AG04449 (cell line): ENCODE measurements around the gene JAKMIP1.

Experiments used
- CTCF ChIA-PET: fragments of 350-600 bp; formaldehyde crosslinking; extraction: SDS; loops from one replicate; lab custom pipeline; 2021; ENCODE audit warnings: antibody characterized with exemption; lab: Yijun Ruan, JAX
- POLR2A ChIA-PET: fragments of 400-600, 350-600 bp; formaldehyde crosslinking; extraction: SDS; loops from one replicate; lab custom pipeline; 2020; ENCODE audit warnings: antibody characterized with exemption, inconsistent platforms; lab: Yijun Ruan, JAX
- DNase-seq: peaks from one replicate; pipeline ENCODE4 v3.0.0-alpha.2; 2010; ENCODE audit warnings: low read depth, low spot score
- H3K4me3 ChIP-seq: 2 replicates; pipeline ENCODE4 v1.5.1; 2011; ENCODE audit warnings: low read depth, mild to moderate bottlenecking, control low read depth, low read length
- TF ChIP-seq, protein P1 (sequence below): IDR thresholded peaks from one replicate; pipeline ENCODE4 v1.5.1; 2011; ENCODE audit warnings: mild to moderate bottlenecking, moderate library complexity, low read length, control low read depth, inconsistent platforms; ENCODE audit not compliant: insufficient read depth; ENCODE audit errors: missing control alignments

JAKMIP1 gene

DNA sequence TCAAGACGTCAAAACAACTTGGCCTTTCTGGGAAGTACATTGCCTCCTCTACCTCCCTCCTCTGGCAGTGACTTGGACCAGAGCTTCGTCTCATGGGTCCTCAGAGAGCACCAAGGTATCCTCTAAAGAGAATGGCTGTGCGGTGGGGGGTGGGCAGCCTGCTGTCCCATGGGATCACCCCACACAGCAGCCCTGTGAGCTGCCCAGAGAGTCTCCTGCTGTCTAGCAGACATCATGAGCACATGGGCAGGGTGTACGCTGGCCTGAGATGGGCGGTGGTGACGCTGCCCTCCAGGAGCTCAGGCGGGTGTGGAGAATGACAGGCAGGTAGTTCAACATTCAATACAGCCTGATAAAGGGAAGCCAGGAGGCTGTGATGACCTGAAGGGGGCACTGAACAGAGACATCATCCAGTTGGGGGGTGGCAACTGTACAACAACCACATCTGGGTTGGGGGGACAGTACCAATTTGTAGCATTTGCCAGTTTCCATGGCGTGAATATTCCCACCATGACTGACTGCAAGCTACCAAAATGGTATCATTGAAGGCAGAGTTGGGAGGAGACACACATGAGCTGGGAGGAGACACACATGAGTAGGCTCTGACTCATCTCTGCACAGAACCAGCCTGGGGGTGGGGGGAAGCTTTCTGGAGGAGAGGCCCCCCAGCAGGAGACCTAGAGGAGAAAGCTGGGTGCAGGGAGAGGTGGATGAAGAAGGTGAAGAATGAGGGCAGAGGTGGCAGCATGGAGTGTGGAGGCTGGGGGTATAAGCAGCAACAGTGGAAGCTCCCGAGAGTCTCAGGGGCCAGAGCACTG lies 218.0 kb downstream of the JAKMIP1 start:
- POLR2A ChIA-PET, result no interaction called here
- CTCF ChIA-PET, result interaction anchor here (0.9 to 2.5 kb wide), 2 partner anchors 16 to 17 kb away, joined by 4 to 17 read pairs; no protein-coding TSS in a partner anchor

GRCh38 chr4:5980436-5981155 lies 219.8 kb downstream of the JAKMIP1 start:
- no peak for DNase-seq
- TF ChIP-seq, protein P1, sequence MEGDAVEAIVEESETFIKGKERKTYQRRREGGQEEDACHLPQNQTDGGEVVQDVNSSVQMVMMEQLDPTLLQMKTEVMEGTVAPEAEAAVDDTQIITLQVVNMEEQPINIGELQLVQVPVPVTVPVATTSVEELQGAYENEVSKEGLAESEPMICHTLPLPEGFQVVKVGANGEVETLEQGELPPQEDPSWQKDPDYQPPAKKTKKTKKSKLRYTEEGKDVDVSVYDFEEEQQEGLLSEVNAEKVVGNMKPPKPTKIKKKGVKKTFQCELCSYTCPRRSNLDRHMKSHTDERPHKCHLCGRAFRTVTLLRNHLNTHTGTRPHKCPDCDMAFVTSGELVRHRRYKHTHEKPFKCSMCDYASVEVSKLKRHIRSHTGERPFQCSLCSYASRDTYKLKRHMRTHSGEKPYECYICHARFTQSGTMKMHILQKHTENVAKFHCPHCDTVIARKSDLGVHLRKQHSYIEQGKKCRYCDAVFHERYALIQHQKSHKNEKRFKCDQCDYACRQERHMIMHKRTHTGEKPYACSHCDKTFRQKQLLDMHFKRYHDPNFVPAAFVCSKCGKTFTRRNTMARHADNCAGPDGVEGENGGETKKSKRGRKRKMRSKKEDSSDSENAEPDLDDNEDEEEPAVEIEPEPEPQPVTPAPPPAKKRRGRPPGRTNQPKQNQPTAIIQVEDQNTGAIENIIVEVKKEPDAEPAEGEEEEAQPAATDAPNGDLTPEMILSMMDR, result no peak
- ChIA-PET POLR2A (no interaction called here), CTCF (no interaction called here)
- H3K4me3 ChIP-seq, result no peak overlapping the region

More for the DNA sequence above, 218.0 kb downstream of the JAKMIP1 start:
- no peak overlapping the region for H3K4me3 ChIP-seq
- TF ChIP-seq, protein P1, result no peak
- DNase-seq, result no peak

DNA sequence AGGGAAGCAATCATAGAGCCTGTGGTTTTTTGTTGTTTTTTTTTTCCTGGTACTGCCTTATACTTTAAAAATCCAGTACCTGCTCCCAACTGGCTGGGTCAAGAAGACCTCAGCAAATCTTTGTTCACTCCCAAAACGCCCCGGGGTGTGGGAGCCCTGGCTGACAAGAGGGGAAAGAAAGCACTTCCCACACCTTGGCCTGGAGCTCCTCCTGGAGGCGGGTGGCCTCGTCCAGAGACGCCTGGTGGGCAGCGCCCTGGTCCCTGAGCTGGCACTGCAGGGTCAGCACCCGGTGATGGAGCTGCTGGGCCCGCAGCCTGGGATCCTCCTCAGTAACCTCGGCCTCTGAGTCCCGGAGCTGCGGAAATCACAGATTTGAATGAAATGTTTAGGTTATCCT lies 220.4 kb downstream of the JAKMIP1 start:
- no peak overlapping the region for H3K4me3 ChIP-seq
- POLR2A ChIA-PET, result no interaction called here
- CTCF ChIA-PET, result no interaction called here
- TF ChIP-seq, protein P1, result no peak
- DNase-seq, result no peak

DNA sequence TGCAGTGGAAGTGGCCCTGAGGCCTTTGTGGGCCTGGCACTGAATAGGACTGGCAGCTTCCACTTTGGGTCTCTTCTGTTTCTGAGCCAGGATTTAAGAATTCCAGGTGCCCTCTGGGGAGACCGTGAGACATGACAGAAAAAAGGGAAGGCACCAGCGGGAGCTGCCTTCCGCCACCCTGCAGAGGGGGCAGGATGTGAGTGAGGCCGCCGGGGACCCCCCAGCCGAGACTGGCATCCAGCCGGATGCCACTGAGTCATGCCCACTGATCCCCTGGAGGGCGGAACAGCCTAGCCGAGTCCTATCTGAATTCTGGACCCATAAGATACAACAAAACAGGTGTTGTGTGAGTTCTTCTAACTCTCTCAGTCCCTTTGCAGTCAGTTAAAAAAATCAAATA lies 223.4 kb downstream of the JAKMIP1 start:
- CTCF ChIA-PET, result no interaction called here

DNA sequence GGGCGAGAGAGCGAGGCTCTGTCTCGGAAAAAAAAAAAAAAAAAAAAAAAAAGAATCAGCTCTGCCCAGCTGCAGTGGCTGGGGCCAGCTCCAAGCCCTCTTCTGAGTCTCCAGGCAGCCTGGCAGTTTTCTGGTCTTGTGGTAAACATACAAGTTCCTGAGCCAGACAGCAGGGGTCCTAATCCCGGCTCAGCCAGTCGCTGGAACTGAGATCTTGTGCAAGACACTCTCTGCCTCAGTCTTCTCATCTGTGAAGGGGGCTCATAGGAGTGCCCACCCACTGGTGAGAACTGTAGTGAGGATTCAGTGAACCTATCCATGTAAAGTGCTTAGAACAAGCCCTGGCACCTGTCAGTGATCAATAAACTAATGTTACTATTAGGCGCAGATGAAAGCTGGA lies 223.9 kb downstream of the JAKMIP1 start:
- ChIA-PET POLR2A (no interaction called here), CTCF (interaction anchor here (1.1 kb wide), 1 partner anchor 22 kb away, joined by 4 read pairs; no protein-coding TSS in a partner anchor)
- no peak for DNase-seq
- no peak overlapping the region for H3K4me3 ChIP-seq
- TF ChIP-seq, protein P1, result no peak

More for the DNA sequence above, 223.4 kb downstream of the JAKMIP1 start:
- POLR2A ChIA-PET, result no interaction called here
- TF ChIP-seq, protein P1, result no peak
- DNase-seq, result no peak
- H3K4me3 ChIP-seq, result no peak overlapping the region
